ENCODE measurements around the gene ACRV1.

Gene ACRV1

DNA sequence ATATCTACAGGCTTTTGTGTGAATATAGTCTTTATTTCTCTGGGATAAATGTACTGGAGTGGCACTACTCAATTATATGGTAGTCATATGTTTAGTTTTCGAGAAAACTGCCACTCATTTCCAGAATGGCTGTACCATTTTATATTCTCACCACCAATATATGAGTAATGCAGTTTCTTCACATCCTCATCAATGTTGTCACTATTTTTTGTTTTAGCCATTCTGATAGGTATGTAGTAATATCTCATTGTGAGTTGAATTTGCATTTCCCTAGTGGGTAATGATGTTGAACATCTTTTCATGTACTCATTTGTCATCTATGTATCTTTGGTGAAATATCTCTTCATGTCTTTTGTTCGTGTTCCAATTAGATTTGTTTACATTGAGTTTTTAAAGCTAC is 18.0 kb downstream of the ACRV1 start:
- DNase-seq = no peak

DNA sequence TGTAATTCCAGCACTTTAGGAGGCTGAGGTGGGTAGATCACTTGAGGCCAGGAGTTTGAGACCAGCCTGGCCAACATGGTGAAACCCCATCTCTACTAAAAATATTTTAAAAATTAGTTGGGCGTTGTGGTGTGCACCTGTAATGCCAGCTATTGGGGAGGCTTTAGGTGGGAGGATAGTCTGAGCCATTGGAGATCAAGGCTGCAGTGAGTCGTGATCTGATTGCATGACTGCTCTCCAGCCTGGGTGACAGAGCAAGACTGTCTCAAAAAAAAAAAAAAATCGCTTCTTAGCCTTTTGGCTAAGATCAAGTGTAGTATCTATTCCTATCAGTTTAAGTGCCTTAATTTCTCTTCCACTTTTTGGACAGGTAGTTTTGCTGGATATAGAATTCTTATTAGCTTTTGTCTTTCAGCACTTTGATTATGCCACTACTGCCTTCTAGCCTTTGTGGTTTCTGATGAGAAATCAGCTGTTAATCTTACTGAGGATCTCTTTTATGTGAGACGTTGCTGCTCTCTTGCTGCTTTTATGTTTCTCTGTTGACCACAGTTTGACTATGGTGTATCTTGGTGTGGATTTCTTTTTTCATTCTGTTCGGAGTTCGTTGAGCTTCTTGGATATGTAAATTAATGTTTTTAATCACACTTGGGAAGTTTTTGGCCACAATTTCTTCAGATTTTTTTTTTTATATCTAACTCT is 31.0 kb downstream of the ACRV1 start:
- no peak for DNase-seq

- DNase-seq = no peak
Measured at GRCh38 chr11:125645871-125646270, 34.8 kb downstream of the ACRV1 start.

- DNase-seq = no peak
Measured at GRCh38 chr11:125638315-125638714, 42.3 kb downstream of the ACRV1 start.

GRCh38 chr11:125637840-125638239 is 42.8 kb downstream of the ACRV1 start:
- no peak for DNase-seq

- DNase-seq = no peak
Measured at GRCh38 chr11:125627236-125627910, 53.3 kb downstream of the ACRV1 start.

DNA sequence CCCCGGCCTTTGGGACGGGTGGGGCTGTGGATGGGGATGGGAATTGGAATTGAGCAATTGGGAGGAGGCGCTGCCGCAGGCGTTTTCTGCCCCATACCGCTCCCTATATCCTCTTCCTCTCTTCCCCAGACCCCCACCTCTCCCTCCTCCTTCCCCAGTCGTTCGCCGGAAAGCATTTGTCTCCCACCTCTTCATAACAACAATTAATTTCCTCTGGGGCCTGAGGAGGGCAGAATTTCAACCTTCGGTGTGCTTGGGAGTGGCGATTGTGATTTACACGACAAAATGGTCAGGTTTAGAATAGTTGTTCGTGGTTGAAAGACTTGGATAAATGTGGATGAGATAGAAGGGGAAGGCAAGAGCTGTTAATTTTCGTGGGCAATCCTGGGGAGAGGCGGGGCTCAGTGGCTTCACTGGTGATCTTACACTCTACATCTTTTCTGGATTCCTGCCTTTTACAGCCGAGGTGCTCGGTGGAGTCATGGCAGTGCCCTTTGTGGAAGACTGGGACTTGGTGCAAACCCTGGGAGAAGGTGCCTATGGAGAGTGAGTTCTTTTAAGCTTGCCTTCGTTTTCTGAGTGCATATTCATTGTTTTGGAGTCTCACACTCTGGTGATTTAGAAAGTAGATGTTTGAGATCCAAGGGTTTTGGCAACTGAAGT is 54.2 kb downstream of the ACRV1 start:
- DNase-seq = peak in 12 of 58 donors; percentile 3 to 48 (median 28)

DNA sequence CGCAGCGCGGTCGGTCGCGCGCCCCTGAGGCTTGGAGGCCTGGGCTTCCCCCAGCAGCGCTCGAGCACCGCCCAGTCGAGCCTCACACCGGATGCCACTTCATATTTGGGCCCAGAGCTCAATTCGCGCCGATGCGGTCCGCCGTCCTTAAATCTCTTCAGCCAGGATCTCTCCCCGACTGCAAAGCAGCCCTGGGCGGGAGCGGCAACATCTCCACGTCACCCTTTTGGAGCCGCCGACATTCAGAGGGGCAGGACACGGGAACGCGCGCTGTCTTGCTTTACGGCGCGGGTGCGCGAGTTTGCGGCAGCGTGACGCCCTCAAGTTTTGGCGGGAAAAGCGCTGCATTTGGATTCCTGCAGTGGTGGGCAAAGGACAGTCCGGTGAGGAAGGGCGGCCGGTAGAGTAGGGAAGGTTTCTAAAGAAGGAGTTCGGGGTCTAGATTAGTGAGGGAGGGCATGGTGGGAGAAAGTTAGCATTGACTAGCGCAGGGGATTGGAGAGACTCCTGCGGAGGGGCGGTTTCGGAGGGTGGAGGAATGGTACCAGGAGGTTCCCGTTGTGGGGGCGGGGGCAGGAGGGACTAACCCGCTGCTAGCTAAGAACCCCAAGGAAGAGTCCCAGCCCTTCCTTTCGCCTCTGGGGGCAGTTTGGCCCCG is 54.9 kb downstream of the ACRV1 start:
- DNase-seq = peak; percentile 33 to 95 (median 83)

- DNase-seq = peak in 10 of 58 donors; percentile 39 to 85 (median 62)
Measured at GRCh38 chr11:125625225-125625629, 55.4 kb downstream of the ACRV1 start.

DNA sequence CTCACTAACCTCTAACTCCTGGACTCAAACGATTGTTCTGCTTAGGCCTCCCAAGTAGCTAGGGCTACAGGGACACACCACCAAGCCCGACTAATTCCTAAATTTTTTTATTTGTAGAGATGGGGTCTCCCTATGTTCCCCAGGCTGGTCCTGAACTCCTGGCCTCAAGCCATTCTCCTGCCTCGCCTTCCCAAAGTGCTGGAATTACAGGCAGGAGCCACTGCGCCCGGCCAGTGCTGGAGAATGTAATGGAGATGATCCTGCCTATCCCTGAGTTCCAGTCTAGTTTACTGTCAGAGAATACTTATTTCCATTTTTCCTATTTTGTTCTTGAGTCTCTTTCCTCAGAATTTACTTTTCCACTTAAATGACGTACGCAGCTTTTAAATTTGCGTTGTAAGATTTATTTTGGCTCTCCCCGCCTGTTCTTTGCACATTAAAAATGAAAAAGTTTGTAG is 55.9 kb downstream of the ACRV1 start, which contains the start of gene CHEK1:
CHEK1 (plus strand) TSS at position 408 of the 458 bp plus-strand sequence. CDS start 1,606 bp downstream, outside the sequence.
- DNase-seq = no peak

DNA sequence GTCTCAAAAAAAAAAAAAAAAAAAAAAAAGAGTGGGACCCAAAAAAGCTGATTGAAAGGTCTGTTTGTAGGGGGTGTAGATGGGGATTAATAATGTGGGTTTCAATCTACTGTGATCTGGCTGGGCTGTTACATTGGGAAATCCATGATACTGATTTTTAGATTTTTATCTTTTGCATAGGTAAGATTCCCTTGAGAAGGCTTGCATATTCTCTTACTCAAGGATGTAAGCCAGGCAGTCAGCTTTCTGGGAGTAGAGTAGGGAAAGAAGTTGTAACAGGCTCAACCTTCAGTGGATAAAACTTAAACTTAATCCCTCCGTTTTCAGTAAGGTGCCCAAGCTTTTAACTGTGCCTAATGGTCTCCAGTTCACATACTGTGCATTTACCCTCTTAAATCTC is 57.6 kb downstream of the ACRV1 start:
- no peak for DNase-seq

DNA sequence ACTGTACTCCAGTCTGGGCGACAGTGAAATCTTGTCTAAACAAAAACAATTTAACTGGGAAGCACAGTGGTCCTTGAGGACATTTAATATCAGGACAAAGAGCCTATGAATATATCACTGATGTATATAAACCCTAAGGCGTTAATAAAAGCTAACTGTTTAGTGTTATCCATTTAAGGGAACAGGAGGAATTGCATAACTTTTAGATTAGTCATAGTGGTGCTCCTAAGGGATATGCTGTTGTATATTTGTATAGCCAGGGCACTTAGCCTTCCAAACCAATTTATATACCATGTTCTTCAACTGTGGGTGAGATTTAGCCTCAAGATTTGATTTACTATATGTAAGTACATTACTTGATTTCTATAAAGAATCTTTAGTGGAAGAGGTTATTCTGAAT is 58.7 kb downstream of the ACRV1 start:
- DNase-seq = no peak

All from anterior cingulate cortex (tissue), 58 donors.